HCT116 (cell line): Measurements from ENCODE around the gene ATAD1. TPM values are rescaled to one million over a fixed set of nuclear protein-coding genes. Genes with fewer than 3 reads are reported as not detected.

ENCODE experiments used
- ATAC-seq: fragments of 200-7000 bp; cut with Tn5 transposase; 2 replicates; pipeline ENCODE4 v1.9.1; 2020; ENCODE audit warnings: mild to moderate bottlenecking, moderate library complexity
- BruUV-seq: library from RNA; stranded (reverse); fragments of 400-500 nt; replicated peaks from 2 replicates; lab custom pipeline; 2021; lab: Mats Ljungman, UMichigan
- CTCF ChIA-PET: fragments of 300-600 bp; sonication (Branson Sonifier 250); formaldehyde crosslinking; loops from one replicate; lab custom pipeline; 2021; ENCODE audit warnings: antibody characterized with exemption; lab: Charles Lee
- POLR2A ChIA-PET: fragments of 300-600, 350-600 bp; sonication (Branson Sonifier 250); formaldehyde crosslinking; loops from one replicate; lab custom pipeline; 2021; ENCODE audit warnings: antibody characterized with exemption; lab: Charles Lee
- RAD21 ChIA-PET, 2 experiments: fragments of 300-600 bp; sonication (Branson Sonifier 250); formaldehyde crosslinking; loops; one replicate each; lab custom pipeline; 2023; ENCODE audit warnings: low total read pairs in 2 of 2; ENCODE audit not compliant: uncharacterized antibody in 2 of 2, unreplicated experiment in 2 of 2, low non-redundant PET in 1 of 2; lab: Charles Lee
- DNase-seq: peaks from one replicate; pipeline ENCODE4 v3.0.0-alpha.2; 2010; ENCODE audit warnings: low read depth, low spot score
- H2AFZ ChIP-seq: fragments of 200-600 bp; shearing (Covaris generic), sonication (generic); 2 replicates; pipeline ENCODE4 v1.6.1; 2017; ENCODE audit warnings: low read depth, mixed run types, mixed read lengths, antibody characterized with exemption, low read length; ENCODE audit not compliant: poor library complexity, severe bottlenecking
- H3K27ac ChIP-seq: 2 replicates; pipeline ENCODE4 v1.5.1; 2012; ENCODE audit warnings: low read depth, low read length
- H3K27me3 ChIP-seq: fragments of 200-600 bp; sonication (generic); 2 replicates; pipeline ENCODE4 v1.6.1; 2016; ENCODE audit warnings: mixed run types, low read length, mixed read lengths; ENCODE audit not compliant: insufficient read depth
- H3K36me3 ChIP-seq, 2 experiments: fragments of 200-500 bp in 1 of 2; fragments of 200-600 bp in 1 of 2; sonication (Bioruptor generic) in 1 of 2; sonication (generic) in 1 of 2; 2 replicates each; pipeline versions ENCODE4 v1.5.1 to v1.6.1; 2014 to 2016; ENCODE audit warnings: low read length in 2 of 2, inconsistent platforms in 1 of 2, mixed read lengths in 1 of 2, mixed run types in 1 of 2; ENCODE audit not compliant: insufficient read depth in 2 of 2, control insufficient read depth in 1 of 2
- H3K4me1 ChIP-seq, 2 experiments: fragments of 200-600 bp in 1 of 2; sonication (generic) in 1 of 2; 2 replicates each; pipeline versions ENCODE4 v1.5.1 to v1.6.1; 2012 to 2017; ENCODE audit warnings: low read length in 2 of 2, inconsistent platforms in 1 of 2, mild to moderate bottlenecking in 1 of 2, mixed read lengths in 1 of 2, mixed run types in 1 of 2, moderate library complexity in 1 of 2; ENCODE audit not compliant: insufficient read depth in 2 of 2, control insufficient read depth in 1 of 2
- H3K4me2 ChIP-seq: fragments of 200-600 bp; sonication (generic); 2 replicates; pipeline ENCODE4 v1.6.1; 2017; ENCODE audit warnings: mixed run types, low read length, mixed read lengths
- H3K4me3 ChIP-seq, 2 experiments: fragments of 200-600 bp in 1 of 2; sonication (generic) in 1 of 2; replicated peaks in 1 of 2; 2 replicates each; pipeline ENCODE4 v1.5.1; 2011 to 2016; ENCODE audit warnings: low read length in 2 of 2, control low read depth in 1 of 2, low read depth in 1 of 2, mild to moderate bottlenecking in 1 of 2, mixed read lengths in 1 of 2, mixed run types in 1 of 2
- H3K79me2 ChIP-seq: fragments of 200-600 bp; sonication (generic); 2 replicates; pipeline ENCODE4 v1.6.1; 2017; ENCODE audit warnings: mild to moderate bottlenecking, mixed run types, low read length, moderate library complexity, mixed read lengths; ENCODE audit not compliant: insufficient read depth
- H3K9ac ChIP-seq: fragments of 200-600 bp; sonication (generic); 2 replicates; pipeline ENCODE4 v1.6.1; 2016; ENCODE audit warnings: low read length, mixed read lengths
- H3K9me2 ChIP-seq: fragments of 200-600 bp; sonication (generic), shearing (Covaris generic); 2 replicates; pipeline ENCODE4 v1.6.1; 2017; ENCODE audit warnings: mixed run types, mild to moderate bottlenecking, moderate library complexity; ENCODE audit not compliant: insufficient read depth
- H3K9me3 ChIP-seq, 2 experiments: fragments of 200-500 bp in 1 of 2; fragments of 200-600 bp in 1 of 2; sonication (Bioruptor generic) in 1 of 2; sonication (generic) in 1 of 2; 2 replicates each; pipeline ENCODE4 v1.6.1; 2014 to 2017; ENCODE audit warnings: low read length in 2 of 2, mixed read lengths in 2 of 2, inconsistent platforms in 1 of 2, low read depth in 1 of 2, mild to moderate bottlenecking in 1 of 2, mixed run types in 1 of 2, moderate library complexity in 1 of 2; ENCODE audit not compliant: control insufficient read depth in 1 of 2, insufficient read depth in 1 of 2
- H4K20me1 ChIP-seq: fragments of 200-600 bp; sonication (generic), shearing (Covaris generic); 2 replicates; pipeline ENCODE4 v1.6.1; 2017; ENCODE audit warnings: mixed run types, mild to moderate bottlenecking, moderate library complexity; ENCODE audit not compliant: insufficient read depth
- CBX3 ChIP-seq: IDR thresholded peaks from 2 replicates; pipeline ENCODE4 v1.6.1; 2012; ENCODE audit warnings: low read depth
- CEBPB ChIP-seq: IDR thresholded peaks from 2 replicates; pipeline ENCODE4 v1.6.1; 2012; ENCODE audit warnings: low read depth
- EGR1 ChIP-seq: IDR thresholded peaks from 2 replicates; pipeline ENCODE4 v1.6.1; 2012; ENCODE audit warnings: low read depth
- ELF1 ChIP-seq: IDR thresholded peaks from 2 replicates; pipeline ENCODE4 v1.6.1; 2012; ENCODE audit warnings: low read depth, borderline replicate concordance
- EZH2 ChIP-seq: fragments of 200-600 bp; sonication (generic); IDR thresholded peaks from 2 replicates; pipeline ENCODE4 v1.6.1; 2017; ENCODE audit warnings: antibody characterized with exemption, mixed run types
- EZH2phosphoT487 ChIP-seq: fragments of 200-600 bp; IDR thresholded peaks from 2 replicates; pipeline ENCODE4 v1.6.1; 2018; ENCODE audit warnings: antibody characterized with exemption, borderline replicate concordance
- FOSL1 ChIP-seq: IDR thresholded peaks from 2 replicates; pipeline ENCODE4 v1.6.1; 2012; ENCODE audit warnings: low read depth
- JUND ChIP-seq: IDR thresholded peaks from 2 replicates; pipeline ENCODE4 v1.6.1; 2012
- POLR2A ChIP-seq: IDR thresholded peaks from 2 replicates; pipeline ENCODE4 v1.7.0; 2011; ENCODE audit warnings: borderline replicate concordance; ENCODE audit not compliant: insufficient read depth, insufficient read length; ENCODE audit errors: extremely low read depth
- POLR2AphosphoS5 ChIP-seq: IDR thresholded peaks from 2 replicates; pipeline ENCODE4 v1.6.1; 2011; ENCODE audit warnings: mild to moderate bottlenecking, low read depth, low read length, moderate library complexity
- RAD21 ChIP-seq: IDR thresholded peaks from 2 replicates; pipeline ENCODE4 v1.6.1; 2012; ENCODE audit warnings: low read depth, mild to moderate bottlenecking
- SIN3A ChIP-seq: IDR thresholded peaks from 2 replicates; pipeline ENCODE4 v1.6.1; 2012; ENCODE audit warnings: low read depth
- SRF ChIP-seq: IDR thresholded peaks from 2 replicates; pipeline ENCODE4 v1.6.1; 2012; ENCODE audit warnings: low read depth
- TCF7L2 ChIP-seq: IDR thresholded peaks from 2 replicates; pipeline ENCODE4 v1.7.0; 2011; ENCODE audit warnings: borderline replicate concordance, inconsistent platforms; ENCODE audit not compliant: insufficient read depth, insufficient read length; ENCODE audit errors: extremely low read depth
- YY1 ChIP-seq: IDR thresholded peaks from 2 replicates; pipeline ENCODE4 v1.6.1; 2011; ENCODE audit warnings: low read length, low read depth, moderate library complexity, mild to moderate bottlenecking; ENCODE audit not compliant: insufficient replicate concordance; ENCODE audit errors: extremely low read depth
- ZFX ChIP-seq: fragments of 450-650 bp; IDR thresholded peaks from 2 replicates; pipeline ENCODE4 v1.6.1; 2017
- intact Hi-C: fragments of 100-400 bp; cut with micrococcal nuclease; formaldehyde crosslinking; loops from 2 replicates; pipeline ENCODE4 v1.10.0; 2022
- total RNA-seq: library from RNA; stranded (reverse); gene quantifications from one replicate; pipeline ENCODE4 v1.2.1, GENCODE V29; 2021; ENCODE audit not compliant: unreplicated experiment
- TF ChIP-seq, protein P1 (sequence below): IDR thresholded peaks from 2 replicates; pipeline ENCODE4 v1.6.1; 2012
- TF ChIP-seq, protein P2 (sequence below): IDR thresholded peaks from 2 replicates; pipeline ENCODE4 v1.6.1; 2012; ENCODE audit warnings: low read depth
- TF ChIP-seq, protein P3 (sequence below): IDR thresholded peaks from 2 replicates; pipeline ENCODE4 v1.6.1; 2012
- TF ChIP-seq, protein P4 (sequence below): IDR thresholded peaks from 2 replicates; pipeline ENCODE4 v1.6.1; 2011; ENCODE audit warnings: mild to moderate bottlenecking, low read length, moderate library complexity; ENCODE audit not compliant: insufficient replicate concordance; ENCODE audit errors: extremely low read depth
- TF ChIP-seq, protein P5 (sequence below), 3 experiments: fragments of 200-600 bp in 1 of 3; sonication (generic) in 1 of 3; IDR thresholded peaks in 2 of 3; conservative IDR thresholded peaks in 1 of 3; 2 replicates each; pipeline ENCODE4 v1.5.1; 2012 to 2017; ENCODE audit warnings: low read depth in 2 of 3, low read length in 2 of 3, antibody characterized with exemption in 1 of 3, borderline replicate concordance in 1 of 3, control low read depth in 1 of 3, mild to moderate bottlenecking in 1 of 3, mixed read lengths in 1 of 3, mixed run types in 1 of 3, moderate library complexity in 1 of 3; ENCODE audit not compliant: insufficient read depth in 1 of 3

Gene ATAD1
- total RNA-seq, 1 experiment from 2014 or later: 66.4 TPM

DNA sequence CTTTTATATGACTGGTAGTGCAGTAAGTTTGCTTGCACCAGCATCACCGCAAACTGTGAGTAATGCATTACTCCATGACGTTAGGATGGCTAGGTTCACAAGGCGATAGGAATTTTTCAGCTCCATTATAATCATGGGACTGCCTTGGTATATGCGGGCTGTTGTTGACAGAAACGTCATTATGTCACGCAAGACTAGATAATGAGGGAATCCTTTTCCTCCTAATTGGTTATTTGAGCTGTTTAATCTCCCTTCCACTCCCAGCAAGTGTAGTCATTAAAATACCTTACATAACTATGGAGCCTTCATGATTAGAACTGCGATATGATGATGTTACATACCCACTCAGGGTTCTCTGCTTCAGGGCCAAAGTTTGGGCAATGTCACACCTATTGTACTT is 28.0 kb upstream of the ATAD1 start:
- peak overlapping the region; percentile 46 for H3K9ac ChIP-seq
- no peaks in the 10 kb centered on the region for H3K9me3 ChIP-seq
- H3K4me2 ChIP-seq: peak overlapping the region; percentile 69
- no peaks in the 10 kb centered on the region for H3K79me2 ChIP-seq
- no peaks in the 10 kb centered on the region for H3K27me3 ChIP-seq
- peak overlapping the region; percentile 96 for H2AFZ ChIP-seq
- no TSS peak for BruUV-seq
- ChIA-PET RAD21 (interaction anchor here in 1 of 2 experiments (1.2 kb wide), 1 partner anchor 542 kb away, joined by 3 read pairs; no protein-coding TSS in a partner anchor), CTCF (interaction anchor here (1.0 to 1.4 kb wide), 3 partner anchors 11 to 543 kb away, joined by 3 to 5 read pairs (median 3); no protein-coding TSS in a partner anchor), POLR2A (interaction anchor here (1.3 to 2.8 kb wide), 3 partner anchors 13 to 28 kb away, joined by 3 to 16 read pairs (median 6); partner anchors contain the start of genes ATAD1 and KLLN)
- intact Hi-C loops: no loop called here
- H3K4me3 ChIP-seq: peak overlapping the region in 1 of 2 experiments; percentile 34; a peak in 2 of 4 replicates
- peak overlapping the region; percentile 54; the same call in 1 of the 2 replicates for H3K27ac ChIP-seq
- H3K4me1 ChIP-seq: peaks cover 37 to 66% of the 10 kb centered on the region in 2 experiments
- ATAC-seq: peak; percentile 51
- H4K20me1 ChIP-seq: no peaks in the 10 kb centered on the region
- DNase-seq: peak; percentile 77
- no peaks in the 10 kb centered on the region for H3K36me3 ChIP-seq
- no peaks in the 10 kb centered on the region for H3K9me2 ChIP-seq
- TF ChIP-seq POLR2AphosphoS5 (no peak), SRF (no peak), EZH2 (no peak), EGR1 (no peak), FOSL1 (peak; percentile 46; the same call in 1 of the 2 replicates), TCF7L2 (no peak), EZH2phosphoT487 (no peak), JUND (peak; percentile 56), YY1 (no peak), CEBPB (peak; percentile 11; the same call in 1 of the 2 replicates), ZFX (no peak), POLR2A (no peak), ELF1 (no peak), SIN3A (no peak), CBX3 (peak; percentile 48), RAD21 (no peak)
- TF ChIP-seq, protein P1, sequence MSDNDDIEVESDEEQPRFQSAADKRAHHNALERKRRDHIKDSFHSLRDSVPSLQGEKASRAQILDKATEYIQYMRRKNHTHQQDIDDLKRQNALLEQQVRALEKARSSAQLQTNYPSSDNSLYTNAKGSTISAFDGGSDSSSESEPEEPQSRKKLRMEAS: no peak
- TF ChIP-seq, protein P2, sequence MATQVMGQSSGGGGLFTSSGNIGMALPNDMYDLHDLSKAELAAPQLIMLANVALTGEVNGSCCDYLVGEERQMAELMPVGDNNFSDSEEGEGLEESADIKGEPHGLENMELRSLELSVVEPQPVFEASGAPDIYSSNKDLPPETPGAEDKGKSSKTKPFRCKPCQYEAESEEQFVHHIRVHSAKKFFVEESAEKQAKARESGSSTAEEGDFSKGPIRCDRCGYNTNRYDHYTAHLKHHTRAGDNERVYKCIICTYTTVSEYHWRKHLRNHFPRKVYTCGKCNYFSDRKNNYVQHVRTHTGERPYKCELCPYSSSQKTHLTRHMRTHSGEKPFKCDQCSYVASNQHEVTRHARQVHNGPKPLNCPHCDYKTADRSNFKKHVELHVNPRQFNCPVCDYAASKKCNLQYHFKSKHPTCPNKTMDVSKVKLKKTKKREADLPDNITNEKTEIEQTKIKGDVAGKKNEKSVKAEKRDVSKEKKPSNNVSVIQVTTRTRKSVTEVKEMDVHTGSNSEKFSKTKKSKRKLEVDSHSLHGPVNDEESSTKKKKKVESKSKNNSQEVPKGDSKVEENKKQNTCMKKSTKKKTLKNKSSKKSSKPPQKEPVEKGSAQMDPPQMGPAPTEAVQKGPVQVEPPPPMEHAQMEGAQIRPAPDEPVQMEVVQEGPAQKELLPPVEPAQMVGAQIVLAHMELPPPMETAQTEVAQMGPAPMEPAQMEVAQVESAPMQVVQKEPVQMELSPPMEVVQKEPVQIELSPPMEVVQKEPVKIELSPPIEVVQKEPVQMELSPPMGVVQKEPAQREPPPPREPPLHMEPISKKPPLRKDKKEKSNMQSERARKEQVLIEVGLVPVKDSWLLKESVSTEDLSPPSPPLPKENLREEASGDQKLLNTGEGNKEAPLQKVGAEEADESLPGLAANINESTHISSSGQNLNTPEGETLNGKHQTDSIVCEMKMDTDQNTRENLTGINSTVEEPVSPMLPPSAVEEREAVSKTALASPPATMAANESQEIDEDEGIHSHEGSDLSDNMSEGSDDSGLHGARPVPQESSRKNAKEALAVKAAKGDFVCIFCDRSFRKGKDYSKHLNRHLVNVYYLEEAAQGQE: no peak
- TF ChIP-seq, protein P3, sequence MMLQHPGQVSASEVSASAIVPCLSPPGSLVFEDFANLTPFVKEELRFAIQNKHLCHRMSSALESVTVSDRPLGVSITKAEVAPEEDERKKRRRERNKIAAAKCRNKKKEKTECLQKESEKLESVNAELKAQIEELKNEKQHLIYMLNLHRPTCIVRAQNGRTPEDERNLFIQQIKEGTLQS: no peak
- TF ChIP-seq, protein P4, sequence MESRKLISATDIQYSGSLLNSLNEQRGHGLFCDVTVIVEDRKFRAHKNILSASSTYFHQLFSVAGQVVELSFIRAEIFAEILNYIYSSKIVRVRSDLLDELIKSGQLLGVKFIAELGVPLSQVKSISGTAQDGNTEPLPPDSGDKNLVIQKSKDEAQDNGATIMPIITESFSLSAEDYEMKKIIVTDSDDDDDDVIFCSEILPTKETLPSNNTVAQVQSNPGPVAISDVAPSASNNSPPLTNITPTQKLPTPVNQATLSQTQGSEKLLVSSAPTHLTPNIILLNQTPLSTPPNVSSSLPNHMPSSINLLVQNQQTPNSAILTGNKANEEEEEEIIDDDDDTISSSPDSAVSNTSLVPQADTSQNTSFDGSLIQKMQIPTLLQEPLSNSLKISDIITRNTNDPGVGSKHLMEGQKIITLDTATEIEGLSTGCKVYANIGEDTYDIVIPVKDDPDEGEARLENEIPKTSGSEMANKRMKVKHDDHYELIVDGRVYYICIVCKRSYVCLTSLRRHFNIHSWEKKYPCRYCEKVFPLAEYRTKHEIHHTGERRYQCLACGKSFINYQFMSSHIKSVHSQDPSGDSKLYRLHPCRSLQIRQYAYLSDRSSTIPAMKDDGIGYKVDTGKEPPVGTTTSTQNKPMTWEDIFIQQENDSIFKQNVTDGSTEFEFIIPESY: no peak
- TF ChIP-seq, protein P5, sequence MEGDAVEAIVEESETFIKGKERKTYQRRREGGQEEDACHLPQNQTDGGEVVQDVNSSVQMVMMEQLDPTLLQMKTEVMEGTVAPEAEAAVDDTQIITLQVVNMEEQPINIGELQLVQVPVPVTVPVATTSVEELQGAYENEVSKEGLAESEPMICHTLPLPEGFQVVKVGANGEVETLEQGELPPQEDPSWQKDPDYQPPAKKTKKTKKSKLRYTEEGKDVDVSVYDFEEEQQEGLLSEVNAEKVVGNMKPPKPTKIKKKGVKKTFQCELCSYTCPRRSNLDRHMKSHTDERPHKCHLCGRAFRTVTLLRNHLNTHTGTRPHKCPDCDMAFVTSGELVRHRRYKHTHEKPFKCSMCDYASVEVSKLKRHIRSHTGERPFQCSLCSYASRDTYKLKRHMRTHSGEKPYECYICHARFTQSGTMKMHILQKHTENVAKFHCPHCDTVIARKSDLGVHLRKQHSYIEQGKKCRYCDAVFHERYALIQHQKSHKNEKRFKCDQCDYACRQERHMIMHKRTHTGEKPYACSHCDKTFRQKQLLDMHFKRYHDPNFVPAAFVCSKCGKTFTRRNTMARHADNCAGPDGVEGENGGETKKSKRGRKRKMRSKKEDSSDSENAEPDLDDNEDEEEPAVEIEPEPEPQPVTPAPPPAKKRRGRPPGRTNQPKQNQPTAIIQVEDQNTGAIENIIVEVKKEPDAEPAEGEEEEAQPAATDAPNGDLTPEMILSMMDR (IDR thresholded peaks at IDR 0.05 in 2 of 3, conservative IDR thresholded peaks at IDR 0.05 in 1 of 3; ENCODE audit: borderline replicate concordance in 1 of 3, insufficient read depth in 1 of 3, low read depth in 2 of 3, low read length in 2 of 3): no peak
